ENCODE results near the gene GDPD3. TPM values are rescaled to one million over a fixed set of nuclear protein-coding genes. Genes with fewer than 3 reads are reported as not detected.

GDPD3 gene
- total and polyA plus RNA-seq, 9 of the 15 experiments (the other 6 are each of a cell fraction or from before 2014, with no cell fraction given), result 0.47 to 3.9 (median 1.1) TPM

DNA sequence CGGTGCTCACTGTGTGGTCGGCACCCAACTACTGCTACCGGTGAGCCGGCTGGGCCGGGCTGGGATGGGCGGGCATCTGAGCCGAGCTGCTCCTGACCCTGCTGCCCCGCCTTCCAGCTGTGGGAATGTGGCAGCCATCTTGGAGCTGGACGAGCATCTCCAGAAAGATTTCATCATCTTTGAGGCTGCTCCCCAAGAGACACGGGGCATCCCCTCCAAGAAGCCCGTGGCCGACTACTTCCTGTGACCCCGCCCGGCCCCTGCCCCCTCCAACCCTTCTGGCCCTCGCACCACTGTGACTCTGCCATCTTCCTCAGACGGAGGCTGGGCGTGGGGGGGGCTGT lies 28.5 kb downstream of the GDPD3 start (continued):
- TF ChIP-seq, protein P1, sequence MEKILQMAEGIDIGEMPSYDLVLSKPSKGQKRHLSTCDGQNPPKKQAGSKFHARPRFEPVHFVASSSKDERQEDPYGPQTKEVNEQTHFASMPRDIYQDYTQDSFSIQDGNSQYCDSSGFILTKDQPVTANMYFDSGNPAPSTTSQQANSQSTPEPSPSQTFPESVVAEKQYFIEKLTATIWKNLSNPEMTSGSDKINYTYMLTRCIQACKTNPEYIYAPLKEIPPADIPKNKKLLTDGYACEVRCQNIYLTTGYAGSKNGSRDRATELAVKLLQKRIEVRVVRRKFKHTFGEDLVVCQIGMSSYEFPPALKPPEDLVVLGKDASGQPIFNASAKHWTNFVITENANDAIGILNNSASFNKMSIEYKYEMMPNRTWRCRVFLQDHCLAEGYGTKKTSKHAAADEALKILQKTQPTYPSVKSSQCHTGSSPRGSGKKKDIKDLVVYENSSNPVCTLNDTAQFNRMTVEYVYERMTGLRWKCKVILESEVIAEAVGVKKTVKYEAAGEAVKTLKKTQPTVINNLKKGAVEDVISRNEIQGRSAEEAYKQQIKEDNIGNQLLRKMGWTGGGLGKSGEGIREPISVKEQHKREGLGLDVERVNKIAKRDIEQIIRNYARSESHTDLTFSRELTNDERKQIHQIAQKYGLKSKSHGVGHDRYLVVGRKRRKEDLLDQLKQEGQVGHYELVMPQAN (IDR thresholded peaks at IDR 0.05; ENCODE audit: borderline replicate concordance), result no peak
- TF ChIP-seq CBX1 (IDR thresholded peaks at IDR 0.05; ENCODE audit: low read depth) (no peak), FOXK2 (conservative IDR thresholded peaks at IDR 0.05 in 1 of 2, IDR thresholded peaks at IDR 0.05 in 1 of 2; ENCODE audit: low read depth in 2 of 2) (no peak), POLR3G (IDR thresholded peaks at IDR 0.05; ENCODE audit: extremely low read depth, insufficient read length, insufficient replicate concordance) (no peak), CBX8 (IDR thresholded peaks at IDR 0.05; ENCODE audit: borderline replicate concordance, extremely low read depth, low read depth, low read length, poor library complexity, severe bottlenecking) (no peak), YY1 (IDR thresholded peaks at IDR 0.05; ENCODE audit: borderline replicate concordance in 1 of 3, control insufficient read depth in 1 of 3, extremely low read depth in 1 of 3, insufficient read depth in 3 of 3, insufficient read length in 1 of 3, insufficient replicate concordance in 2 of 3, low read depth in 1 of 3, low read length in 2 of 3) (peak in 1 of 3 experiments; percentile 66), CBX5 (IDR thresholded peaks at IDR 0.05; ENCODE audit: borderline replicate concordance, low read depth) (no peak), MLX (CRISPR knock-in tag; conservative IDR thresholded peaks at IDR 0.05) (no peak), RBM15 (IDR thresholded peaks at IDR 0.05; ENCODE audit: insufficient read depth, low read length) (no peak), RBFOX2 (IDR thresholded peaks at IDR 0.05; ENCODE audit: low read depth, low read length) (peak; percentile 53; the same call in 1 of the 2 replicates), NFE2L1 (tag; IDR thresholded peaks at IDR 0.05; ENCODE audit: borderline replicate concordance, low read depth) (no peak)

Data from K562 (cell line).